Natural killer cell treated with Interleukin-12 subunit alpha and Interleukin-12 subunit beta and Interleukin-15 and Interleukin-18, amount 100 ng/mL, for 72 hours (primary cell): Measurements from ENCODE around the gene PLCG1. TPM values are rescaled to one million over a fixed set of nuclear protein-coding genes. Genes with fewer than 3 reads are reported as not detected.

Experiments used
- ATAC-seq, 2 donors: fragments of 150-1000 bp; cut with Tn5 transposase in 1 of 2; sonication (Bioruptor Pico), chemical (Tn5 transposase) in 1 of 2; 2 replicates each; pipeline ENCODE4 v1.10.0; 2021
- DNase-seq: peaks from one replicate; pipeline ENCODE4 v3.0.0; 2022; ENCODE audit warnings: low spot score
- H3K27ac Mint-ChIP-seq, 2 donors: 1 replicate in 1 of 2; 2 replicates in 1 of 2; pipeline ENCODE4 v1.8.0; 2022; ENCODE audit warnings: mixed read lengths in 2 of 2, mild to moderate bottlenecking in 1 of 2, moderate library complexity in 1 of 2
- H3K27me3 Mint-ChIP-seq, 2 donors: 1 replicate in 1 of 2; 2 replicates in 1 of 2; pipeline ENCODE4 v1.8.0; 2022; ENCODE audit warnings: mixed read lengths in 2 of 2
- H3K36me3 Mint-ChIP-seq: one replicate; pipeline ENCODE4 v1.8.0; 2022; ENCODE audit warnings: mixed read lengths
- H3K4me1 Mint-ChIP-seq, 2 donors: 1 replicate in 1 of 2; 2 replicates in 1 of 2; pipeline ENCODE4 v1.8.0; 2022; ENCODE audit warnings: low read depth in 2 of 2, mixed read lengths in 2 of 2, mild to moderate bottlenecking in 1 of 2
- H3K4me3 Mint-ChIP-seq: one replicate; pipeline ENCODE4 v1.8.0; 2022; ENCODE audit warnings: mixed read lengths
- H3K9me3 Mint-ChIP-seq: 2 replicates; pipeline ENCODE4 v1.8.0; 2022; ENCODE audit warnings: mixed read lengths
- total RNA-seq, 2 donors: library from RNA; stranded (reverse); gene quantifications; one replicate each; pipeline ENCODE4 v1.2.3, GENCODE V29; 2022

The PLCG1 gene
- total RNA-seq, 2 donors from 2014 or later: 54.6 to 114 TPM

DNA sequence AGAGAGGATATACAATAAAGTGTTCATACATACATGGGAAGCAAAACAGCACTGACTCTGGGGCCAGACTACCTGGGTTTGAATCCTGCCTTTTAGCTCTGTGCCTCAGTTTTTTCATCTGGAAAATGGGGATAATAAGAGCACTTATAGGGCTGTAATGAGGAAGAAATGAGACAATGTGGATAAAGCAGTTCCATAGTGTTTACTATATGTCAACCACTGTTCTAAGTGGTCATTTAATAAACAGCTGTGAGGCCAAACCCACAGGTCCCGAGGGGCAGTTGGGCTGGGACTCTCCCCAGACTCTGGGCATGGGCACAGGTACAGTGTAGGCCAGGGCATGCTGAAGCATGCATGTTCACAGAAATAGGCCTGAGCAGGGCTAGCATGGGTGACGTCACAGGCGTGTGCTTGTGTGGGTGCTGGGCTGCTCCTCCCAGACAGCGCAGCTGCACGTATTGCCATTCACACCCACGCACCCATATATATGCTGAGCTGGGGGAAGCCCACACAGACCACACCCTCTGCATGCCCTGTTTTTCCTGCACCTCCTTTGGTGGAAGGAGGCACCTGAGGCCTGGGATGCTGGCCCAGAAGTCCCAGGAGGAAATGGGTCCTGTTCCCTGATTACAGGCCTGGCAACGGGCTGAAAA, 3.5 kb upstream of the PLCG1 start:
- no peaks in the 10 kb centered on the region for H3K36me3 Mint-ChIP-seq
- no peak overlapping the region for H3K27ac Mint-ChIP-seq
- no peaks in the 10 kb centered on the region for H3K9me3 Mint-ChIP-seq
- H3K4me1 Mint-ChIP-seq: peaks cover 24 to 26% of the 10 kb centered on the region in 2 donors
- ATAC-seq (no peak), DNase-seq (no peak)
- no peak overlapping the region for H3K4me3 Mint-ChIP-seq
- no peaks in the 10 kb centered on the region for H3K27me3 Mint-ChIP-seq

DNA sequence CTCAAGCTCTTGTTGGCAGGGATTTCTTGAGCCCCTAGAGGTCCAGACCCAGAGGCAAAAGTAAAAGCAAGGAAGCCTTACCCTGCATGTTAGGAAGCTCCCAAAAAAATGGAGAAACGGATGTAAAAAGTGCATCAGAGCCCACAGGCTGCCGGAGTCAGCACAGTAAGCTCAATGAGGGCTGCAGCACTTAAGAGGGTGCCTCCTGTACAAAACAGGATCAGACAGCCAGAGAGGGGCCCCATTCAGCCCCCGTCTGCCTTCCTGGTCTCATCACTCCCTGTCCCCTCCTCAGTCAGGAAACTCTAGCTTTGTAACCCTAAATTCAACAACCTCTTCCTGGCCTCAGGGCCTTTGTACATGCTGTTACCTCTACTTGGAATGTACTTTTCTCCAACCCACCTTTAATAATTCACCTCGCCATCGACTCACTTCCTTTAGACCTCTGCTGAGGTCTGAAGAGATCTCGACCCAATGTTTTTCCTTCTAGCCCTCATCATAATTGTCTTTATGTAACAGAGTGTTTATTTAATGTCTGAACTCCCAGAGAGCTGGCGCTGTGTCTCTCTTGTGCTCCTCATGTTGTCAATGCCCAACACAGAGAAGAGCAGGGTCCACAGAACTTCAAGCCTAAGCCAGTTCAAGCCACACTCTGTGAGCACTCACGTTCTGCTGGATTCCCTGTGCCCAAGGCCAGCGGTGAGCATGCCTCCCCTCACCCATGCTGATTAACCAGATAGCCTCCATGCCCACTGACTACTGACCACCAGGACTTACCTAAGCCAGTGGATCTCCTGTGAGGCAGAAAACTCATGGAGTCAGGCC, 2.8 kb upstream of the PLCG1 start:
- H3K4me1 Mint-ChIP-seq: peaks cover 31 to 33% of the 10 kb centered on the region in 2 donors
- no peak overlapping the region for H3K27ac Mint-ChIP-seq
- H3K36me3 Mint-ChIP-seq: no peaks in the 10 kb centered on the region
- no peaks in the 10 kb centered on the region for H3K27me3 Mint-ChIP-seq
- H3K4me3 Mint-ChIP-seq: no peak overlapping the region
- ATAC-seq: no peak
- DNase-seq: no peak
- no peaks in the 10 kb centered on the region for H3K9me3 Mint-ChIP-seq

DNA sequence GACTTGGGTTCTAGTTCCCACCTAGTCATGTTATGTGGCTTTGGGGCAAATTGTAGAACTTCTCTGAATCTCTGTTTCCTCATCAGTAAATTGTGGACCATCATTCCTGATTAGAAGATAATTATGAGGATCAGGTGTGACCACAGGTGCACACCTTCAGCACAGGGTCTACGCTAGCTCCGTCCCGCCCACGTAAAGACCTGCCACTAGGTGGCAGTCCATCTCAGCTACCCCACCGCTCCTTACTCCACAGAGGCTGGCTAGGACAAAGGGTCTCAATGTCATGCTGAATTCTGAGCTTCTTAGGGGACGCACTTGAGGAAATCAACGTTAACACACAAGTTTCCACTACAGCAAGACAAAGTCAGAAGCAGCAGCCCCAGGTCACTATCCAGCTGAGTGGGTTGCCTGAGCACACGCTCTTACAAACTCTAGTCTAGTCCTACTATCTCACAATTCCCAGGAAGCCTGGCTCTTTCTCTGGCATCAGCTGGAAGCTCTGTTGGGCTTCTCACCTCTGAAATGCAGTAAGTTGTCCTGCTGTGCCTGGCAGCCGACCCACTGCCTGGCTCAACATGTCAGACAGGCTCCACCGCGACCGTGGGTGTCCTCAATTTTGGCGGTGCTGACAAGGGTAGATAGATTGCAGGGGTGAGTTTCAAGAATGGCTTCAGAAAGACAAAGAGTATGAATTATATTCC, 2.0 kb upstream of the PLCG1 start:
- H3K4me1 Mint-ChIP-seq: peaks cover 39 to 41% of the 10 kb centered on the region in 2 donors
- DNase-seq: no peak
- no peaks in the 10 kb centered on the region for H3K9me3 Mint-ChIP-seq
- peak overlapping the region; percentile 92 for H3K4me3 Mint-ChIP-seq
- no peaks in the 10 kb centered on the region for H3K36me3 Mint-ChIP-seq
- H3K27me3 Mint-ChIP-seq: no peaks in the 10 kb centered on the region
- no peak for ATAC-seq
- peak overlapping the region; percentile 26 to 77 for H3K27ac Mint-ChIP-seq

DNA sequence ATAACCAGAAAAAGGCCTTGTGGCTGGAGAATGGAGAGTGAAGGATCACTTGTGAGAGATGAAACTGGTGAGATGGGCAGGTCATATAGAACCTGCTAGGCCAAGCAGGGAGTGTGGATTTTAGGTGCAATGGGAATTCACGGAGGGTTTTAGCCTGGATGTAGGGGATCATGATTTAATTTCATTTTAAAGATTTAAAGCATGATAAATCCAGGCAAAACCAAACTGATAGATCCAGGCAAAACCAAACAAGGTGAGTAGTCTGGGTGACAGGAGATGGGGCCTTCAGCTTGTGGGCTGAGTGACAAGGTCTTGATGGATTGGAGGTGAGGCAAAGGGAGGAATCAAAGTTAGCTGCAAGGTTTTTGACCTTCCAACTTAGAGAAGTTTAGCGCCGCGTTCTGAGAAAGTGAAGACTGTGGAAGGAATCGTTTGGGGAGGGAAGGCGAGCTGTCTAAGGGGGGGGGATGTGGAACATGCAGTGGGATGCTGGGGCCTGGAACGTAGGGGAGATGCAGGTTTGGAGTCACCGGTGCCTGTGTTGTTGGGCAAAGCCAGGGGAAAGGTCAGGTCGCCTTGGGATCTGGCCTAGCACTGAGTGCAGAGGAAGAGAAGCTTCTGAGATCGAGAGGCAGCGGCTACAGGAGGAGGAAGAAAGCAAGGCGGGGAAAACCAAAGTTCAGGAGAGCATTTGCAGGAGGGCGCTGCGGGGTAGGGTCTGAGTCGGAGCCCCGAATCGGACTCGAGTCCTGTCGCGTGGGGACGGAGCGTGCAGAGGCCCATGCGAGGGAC, 1.3 kb upstream of the PLCG1 start:
- Mint-ChIP-seq H3K9me3 (no peaks in the 10 kb centered on the region), H3K27ac (peak overlapping the region; percentile 26 to 77), H3K36me3 (no peaks in the 10 kb centered on the region), H3K4me1 (peaks cover 46 to 48% of the 10 kb centered on the region in 2 donors), H3K4me3 (peak overlapping the region; percentile 92), H3K27me3 (no peaks in the 10 kb centered on the region)
- ATAC-seq (no peak), DNase-seq (peak; percentile 13)

DNA sequence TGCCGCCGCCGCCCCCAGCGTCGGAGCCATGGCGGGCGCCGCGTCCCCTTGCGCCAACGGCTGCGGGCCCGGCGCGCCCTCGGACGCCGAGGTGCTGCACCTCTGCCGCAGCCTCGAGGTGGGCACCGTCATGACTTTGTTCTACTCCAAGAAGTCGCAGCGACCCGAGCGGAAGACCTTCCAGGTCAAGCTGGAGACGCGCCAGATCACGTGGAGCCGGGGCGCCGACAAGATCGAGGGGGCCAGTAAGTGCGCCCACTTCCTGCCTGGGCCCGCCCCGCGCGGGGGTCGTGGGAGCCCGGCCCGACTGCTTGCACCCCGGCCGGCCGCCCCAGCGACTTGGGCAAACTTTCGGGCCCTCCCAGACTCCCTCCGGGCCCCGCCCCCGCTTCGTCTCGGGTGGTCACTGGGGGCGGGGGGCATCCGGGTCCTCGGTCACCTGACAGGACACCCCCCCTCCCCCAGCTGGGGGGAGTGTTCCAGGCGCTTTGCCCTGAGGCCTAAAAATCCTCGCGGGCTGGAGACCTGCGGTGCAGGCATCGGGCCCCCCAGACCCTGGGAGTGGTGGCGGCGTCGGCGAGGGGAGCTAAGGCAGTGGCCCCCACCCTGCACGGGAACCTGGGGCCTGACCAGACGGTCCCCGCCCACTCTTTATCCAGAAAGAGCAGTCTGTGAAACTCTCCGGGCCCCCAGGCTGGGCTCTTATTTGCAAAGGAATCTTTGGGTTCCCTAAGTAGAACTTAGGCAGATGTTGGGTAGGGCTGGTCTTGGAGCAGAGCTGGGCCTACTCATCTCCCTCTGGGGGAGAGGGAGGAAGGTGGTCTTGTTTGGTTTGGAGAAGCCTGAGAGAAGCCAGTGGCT, 501 bp downstream of the PLCG1 start:
- DNase-seq (no peak), ATAC-seq (peak; percentile 1 to 35)
- Mint-ChIP-seq H3K27me3 (no peaks in the 10 kb centered on the region), H3K4me1 (peaks cover 58 to 64% of the 10 kb centered on the region in 2 donors), H3K27ac (peak overlapping the region; percentile 49 to 70), H3K36me3 (no peaks in the 10 kb centered on the region), H3K4me3 (peak overlapping the region; percentile 97), H3K9me3 (no peaks in the 10 kb centered on the region)

DNA sequence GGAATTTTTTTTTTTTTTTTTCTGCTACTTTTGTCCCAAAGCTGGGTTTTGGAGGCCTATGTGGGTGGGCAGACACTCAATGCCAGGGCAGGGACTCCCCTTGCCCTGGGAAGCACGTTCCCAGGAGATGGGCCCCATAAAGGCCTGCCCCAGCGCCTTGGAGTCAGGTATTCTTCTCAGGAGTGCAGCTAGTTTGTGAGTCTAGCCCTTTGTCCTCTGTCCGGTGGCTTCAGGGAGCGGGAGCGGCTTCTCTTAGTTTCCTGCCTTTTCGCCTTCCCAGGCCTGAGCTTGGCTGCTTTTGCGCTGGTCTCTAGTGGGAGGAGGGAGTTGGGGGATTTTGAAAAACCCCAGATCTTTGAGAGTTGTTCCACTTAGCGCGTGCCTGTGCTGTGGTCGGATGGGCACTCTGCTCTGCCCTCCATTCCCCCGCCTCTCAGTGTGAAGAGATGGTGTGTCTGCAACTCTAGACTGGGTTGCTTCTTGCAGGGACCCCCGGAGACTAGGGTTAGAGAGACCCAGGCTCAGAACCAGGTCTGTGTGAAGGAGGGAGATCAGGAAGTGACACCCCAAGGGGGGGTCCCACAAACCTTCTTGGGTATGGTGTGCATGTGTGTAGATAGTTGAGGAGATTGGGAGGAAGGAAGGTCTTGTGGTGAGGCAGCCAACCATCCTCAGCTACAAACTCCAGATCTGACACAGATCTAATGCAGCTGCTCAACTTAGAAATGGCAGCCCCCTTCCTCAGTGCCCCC, 1.3 kb downstream of the PLCG1 start:
- Mint-ChIP-seq H3K36me3 (no peaks in the 10 kb centered on the region), H3K9me3 (no peaks in the 10 kb centered on the region), H3K27me3 (no peaks in the 10 kb centered on the region), H3K27ac (peak overlapping the region; percentile 49 to 70), H3K4me3 (peak overlapping the region; percentile 97), H3K4me1 (peaks cover 66 to 72% of the 10 kb centered on the region in 2 donors)
- no peak for ATAC-seq
- peak; percentile 56 for DNase-seq

DNA sequence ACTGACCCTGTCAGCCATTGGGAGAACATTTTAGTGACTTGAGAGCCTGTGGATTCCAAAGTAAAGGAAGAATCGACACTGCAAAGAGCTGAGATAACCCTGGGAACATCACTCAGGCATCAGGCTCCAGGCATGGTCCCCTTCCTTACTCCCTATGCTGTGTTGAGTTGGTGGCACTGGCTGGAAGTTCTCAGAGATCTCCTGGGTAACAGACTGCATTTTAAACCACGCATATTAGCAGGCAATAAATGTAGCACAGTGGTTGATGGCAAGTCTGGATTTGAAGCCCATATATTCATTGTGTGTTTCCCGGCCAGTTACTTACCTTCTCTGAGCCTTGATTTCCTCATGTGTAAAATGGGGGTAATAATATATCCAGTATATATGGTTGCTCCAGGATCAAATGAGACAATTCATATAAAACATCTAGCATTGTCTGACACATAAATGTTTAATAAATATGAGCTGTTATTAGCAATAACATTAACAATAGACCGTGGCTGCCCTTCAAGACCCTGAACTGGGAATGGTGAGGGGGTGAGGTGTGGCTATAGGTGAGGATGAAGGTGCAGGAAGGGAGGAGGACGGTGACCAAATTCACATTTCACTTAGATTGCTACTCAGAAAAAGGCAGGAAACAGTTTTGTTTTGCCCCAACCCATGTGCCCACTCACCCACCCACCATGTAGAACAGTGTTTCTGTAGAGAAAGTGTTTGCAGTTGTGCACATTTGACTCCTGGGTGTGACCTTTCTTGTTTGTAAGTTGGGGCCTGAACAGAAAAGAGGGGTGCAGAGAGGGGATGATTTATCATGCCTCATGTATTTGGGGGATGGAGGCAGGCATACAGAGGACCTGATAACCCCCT, 2.1 kb downstream of the PLCG1 start:
- H3K27ac Mint-ChIP-seq: peak overlapping the region; percentile 49 to 70
- ATAC-seq: no peak
- peaks cover 74 to 80% of the 10 kb centered on the region in 2 donors for H3K4me1 Mint-ChIP-seq
- H3K27me3 Mint-ChIP-seq: no peaks in the 10 kb centered on the region
- no peaks in the 10 kb centered on the region for H3K9me3 Mint-ChIP-seq
- peak overlapping the region; percentile 97 for H3K4me3 Mint-ChIP-seq
- no peaks in the 10 kb centered on the region for H3K36me3 Mint-ChIP-seq
- DNase-seq: peak; percentile 32

DNA sequence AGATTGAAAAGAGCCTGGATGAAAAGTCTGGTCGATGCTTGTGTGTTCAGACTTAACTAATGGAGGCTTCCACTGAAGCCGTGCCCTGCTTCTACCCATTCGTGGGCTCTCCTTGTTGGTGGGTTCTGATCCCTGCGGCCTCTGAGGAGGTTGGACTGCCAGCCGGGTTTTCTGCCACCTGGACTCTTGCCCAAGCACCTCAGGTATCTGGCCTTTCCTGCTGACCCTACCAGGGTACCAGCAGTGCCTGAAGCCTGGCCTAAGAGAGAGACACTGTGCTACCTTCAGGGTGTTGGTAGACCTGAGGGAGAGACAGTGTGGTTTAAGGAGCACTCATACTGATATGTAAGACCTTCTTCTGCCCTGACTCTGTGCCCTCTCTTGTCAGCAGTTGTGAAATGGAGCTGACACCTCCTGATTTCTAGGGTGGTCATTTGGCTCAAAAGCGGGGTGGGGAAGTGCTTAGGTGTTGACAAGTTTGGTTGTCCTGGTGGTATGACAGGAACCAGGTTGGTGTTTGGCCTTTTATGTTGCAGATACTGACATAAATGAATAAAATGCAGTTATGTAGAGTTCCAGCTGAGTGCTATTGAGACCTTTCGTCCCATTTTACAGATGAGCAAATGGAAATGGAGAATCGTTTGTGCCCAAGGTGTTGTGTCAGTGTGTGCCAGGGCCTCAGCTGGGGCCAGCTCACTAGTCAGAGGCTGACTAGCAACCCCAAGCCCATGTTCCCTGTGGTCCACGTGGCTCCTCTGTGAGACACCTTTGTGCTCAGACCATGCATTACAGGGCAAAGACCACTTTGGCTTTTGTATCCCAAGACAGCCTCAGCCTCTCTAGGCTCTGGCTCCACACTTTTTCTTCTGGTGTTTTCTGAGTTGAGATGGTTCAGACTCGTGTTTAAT, 3.1 kb downstream of the PLCG1 start:
- ATAC-seq: no peak
- H3K27me3 Mint-ChIP-seq: no peaks in the 10 kb centered on the region
- H3K4me3 Mint-ChIP-seq: peak overlapping the region; percentile 97
- peaks cover 80 to 83% of the 10 kb centered on the region in 2 donors for H3K4me1 Mint-ChIP-seq
- peak; percentile 41 for DNase-seq
- no peaks in the 10 kb centered on the region for H3K36me3 Mint-ChIP-seq
- H3K9me3 Mint-ChIP-seq: no peaks in the 10 kb centered on the region
- H3K27ac Mint-ChIP-seq: peak overlapping the region; percentile 49 to 70

DNA sequence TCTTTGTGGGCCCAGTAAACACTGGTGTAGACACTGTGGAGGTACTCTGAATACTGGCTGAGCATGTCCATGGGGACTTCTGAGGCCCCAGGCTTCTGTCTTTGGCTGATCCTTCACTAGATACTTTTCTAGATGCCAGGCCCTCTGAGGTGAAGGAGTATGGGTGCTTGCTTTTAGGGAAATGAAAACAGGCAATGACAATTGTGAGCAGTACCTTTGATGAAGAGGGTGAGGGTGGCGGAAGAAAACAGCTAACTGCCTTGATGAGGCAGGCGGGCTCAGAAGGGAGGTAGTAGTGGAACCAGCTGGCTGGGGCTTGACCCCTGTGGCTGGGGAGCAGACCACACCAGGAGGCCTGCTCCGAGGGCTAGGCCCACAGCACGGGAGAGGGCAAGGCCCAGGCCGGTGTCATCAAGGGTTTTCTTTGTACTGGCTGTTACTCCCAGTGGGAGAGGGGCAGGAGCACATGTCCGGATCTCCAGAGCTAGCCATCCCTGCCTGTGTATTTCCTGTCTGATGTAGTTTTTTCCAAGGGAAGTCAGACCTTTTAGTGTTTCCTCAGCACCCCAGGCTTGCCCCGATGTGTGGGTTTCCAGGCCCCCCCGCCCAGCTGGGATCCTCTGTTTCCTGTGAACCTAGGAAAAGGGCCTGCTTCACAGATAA, 3.9 kb downstream of the PLCG1 start:
- ATAC-seq: no peak
- H3K27ac Mint-ChIP-seq: peak overlapping the region; percentile 49 to 70
- peak; percentile 49 for DNase-seq
- H3K4me3 Mint-ChIP-seq: peak overlapping the region; percentile 97
- H3K27me3 Mint-ChIP-seq: no peaks in the 10 kb centered on the region
- H3K9me3 Mint-ChIP-seq: no peaks in the 10 kb centered on the region
- H3K36me3 Mint-ChIP-seq: no peaks in the 10 kb centered on the region
- peaks cover 73 to 82% of the 10 kb centered on the region in 2 donors for H3K4me1 Mint-ChIP-seq

DNA sequence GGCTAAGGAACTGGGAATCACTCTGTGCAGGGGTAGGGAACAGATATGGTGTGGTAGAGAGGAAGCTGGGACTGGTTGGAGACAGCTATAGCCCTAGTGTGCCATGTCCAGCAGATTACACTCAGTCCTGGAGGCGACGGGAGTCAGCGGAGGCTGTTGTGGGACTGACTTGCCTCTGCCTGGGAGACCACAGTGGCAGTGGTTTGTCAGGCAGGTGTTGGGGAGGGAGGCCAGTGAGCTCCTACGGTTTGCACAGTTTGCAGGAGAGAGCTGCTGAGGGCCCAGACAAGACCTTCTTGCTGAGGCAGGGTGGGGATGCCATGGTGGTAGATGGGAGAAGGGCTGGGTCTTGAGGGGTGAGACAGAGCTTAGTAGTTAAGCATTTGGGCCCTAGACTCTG, 4.9 kb downstream of the PLCG1 start:
- Mint-ChIP-seq H3K4me1 (peaks cover 79 to 88% of the 10 kb centered on the region in 2 donors), H3K4me3 (peak overlapping the region; percentile 78), H3K9me3 (no peaks in the 10 kb centered on the region), H3K27ac (peak overlapping the region; percentile 49 to 70), H3K36me3 (no peaks in the 10 kb centered on the region), H3K27me3 (no peaks in the 10 kb centered on the region)
- ATAC-seq (no peak), DNase-seq (peak; percentile 54)
